ENCODE results near the gene PALM. TPM values are rescaled to one million over a fixed set of nuclear protein-coding genes. Genes with fewer than 3 reads are reported as not detected.

PALM gene
- total and polyA plus RNA-seq, 9 of the 15 experiments (the other 6 are each of a cell fraction or from before 2014, with no cell fraction given): 0.04 to 6.6 (median 1.7) TPM

DNA sequence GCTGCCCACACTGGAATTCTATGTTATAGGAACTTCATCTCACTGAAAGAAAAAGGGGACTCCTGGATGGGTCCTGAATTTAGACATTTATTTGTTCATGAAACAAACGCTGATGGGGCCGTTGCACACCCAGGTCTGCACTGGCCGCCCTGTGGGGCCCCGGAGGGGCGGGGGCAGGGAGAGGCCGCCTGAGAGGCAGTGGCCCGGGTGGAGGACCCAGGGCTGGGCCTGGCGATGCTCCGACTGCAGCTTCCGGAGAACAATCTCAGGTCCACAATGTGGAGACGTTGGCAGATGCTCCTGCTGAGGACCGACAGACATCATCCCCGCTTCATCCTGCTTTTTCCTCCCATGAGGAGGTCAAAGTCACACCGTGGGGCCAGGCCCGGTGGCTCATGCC lies 72.2 kb downstream of the PALM start:
- Histone ChIP-seq H3K4me2 (ENCODE audit: insufficient read depth, low read length) (no peak overlapping the region), H3K36me3 (ENCODE audit: control insufficient read depth, insufficient read depth, low read length) (no peaks in the 10 kb centered on the region), H3K4me1 (replicated peaks in 1 of 2; ENCODE audit: control insufficient read depth in 2 of 2, insufficient read depth in 2 of 2, low read length in 2 of 2) (peaks cover 0 to 29% of the 10 kb centered on the region in 2 experiments; a peak in 2 of 5 replicates), H3K9me1 (ENCODE audit: control insufficient read depth, insufficient read depth, low read length) (no peaks in the 10 kb centered on the region), H3K9me3 (replicated peaks; ENCODE audit: control insufficient read depth, insufficient read depth, low read depth, low read length) (no peaks in the 10 kb centered on the region), H4K20me1 (replicated peaks; ENCODE audit: control insufficient read depth, insufficient read depth, low read length) (no peaks in the 10 kb centered on the region), H3K4me3 (no peak overlapping the region), H3K79me2 (ENCODE audit: control insufficient read depth, insufficient read depth, low read length) (no peaks in the 10 kb centered on the region), H3K9ac (ENCODE audit: insufficient read depth in 1 of 2, low read depth in 2 of 2, low read length in 2 of 2) (no peak overlapping the region; a peak in 1 of 4 replicates), H3K27me3 (ENCODE audit: control insufficient read depth in 2 of 2, insufficient read depth in 2 of 2, low read length in 2 of 2) (no peaks in the 10 kb centered on the region), H2AFZ (ENCODE audit: low read depth, low read length) (no peak overlapping the region), H3K27ac (ENCODE audit: extremely low read depth, low read depth, low read length) (no peak overlapping the region)
- 85% methylated on average over 11 of the region's 15 CpGs for WGBS (ENCODE audit: insufficient coverage, low coverage, missing lambda C conversion rate)
- no TSS peak for BruUV-seq (replicated peaks)
- DNase-seq (ENCODE audit: extremely low read depth in 1 of 4, low spot score in 3 of 4) (no peak), FAIRE-seq (no peak), ATAC-seq (no peak)
- ChIA-PET POLR2A (interaction anchor here (0.7 to 0.8 kb wide), 2 partner anchors 9 to 77 kb away, joined by 3 read pairs; no protein-coding TSS in a partner anchor), CTCF (ENCODE audit: low intra/inter-chr PET ratio) (no interaction called here)
- intact Hi-C loops (cut with micrococcal nuclease) (no loop called here), in situ Hi-C loops (cut with MboI) (no loop called here)
- TF ChIP-seq KAT7 (CRISPR knock-in tag; IDR thresholded peaks at IDR 0.05; ENCODE audit: borderline replicate concordance): no peak
- TF ChIP-seq RAD51 (IDR thresholded peaks at IDR 0.05; ENCODE audit: borderline replicate concordance, low read depth): no peak
- TF ChIP-seq CBX5 (IDR thresholded peaks at IDR 0.05; ENCODE audit: borderline replicate concordance, low read depth): no peak
- TF ChIP-seq SMAD3 (CRISPR knock-in tag; conservative IDR thresholded peaks at IDR 0.05): no peak
- TF ChIP-seq ZBTB7A (IDR thresholded peaks at IDR 0.05; ENCODE audit: borderline replicate concordance, control insufficient read depth, low read depth, low read length): no peak
- TF ChIP-seq TEAD2 (tag; IDR thresholded peaks at IDR 0.05): no peak
- no peak for TF ChIP-seq TCF7 (IDR thresholded peaks at IDR 0.05; ENCODE audit: borderline replicate concordance)
- TF ChIP-seq POLR2G (IDR thresholded peaks at IDR 0.05; ENCODE audit: low read depth, low read length): no peak
- TF ChIP-seq, protein P1, sequence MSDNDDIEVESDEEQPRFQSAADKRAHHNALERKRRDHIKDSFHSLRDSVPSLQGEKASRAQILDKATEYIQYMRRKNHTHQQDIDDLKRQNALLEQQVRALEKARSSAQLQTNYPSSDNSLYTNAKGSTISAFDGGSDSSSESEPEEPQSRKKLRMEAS (CRISPR knock-in tag; IDR thresholded peaks at IDR 0.05): no peak
- TF ChIP-seq FOXM1 (IDR thresholded peaks at IDR 0.05; ENCODE audit: low read depth): no peak
- no peak for TF ChIP-seq FOXM1 (CRISPR knock-in tag; IDR thresholded peaks at IDR 0.05; ENCODE audit: low read depth)

Data from K562 (cell line).